ENCODE results near the gene ATN1. TPM values are rescaled to one million over a fixed set of nuclear protein-coding genes. Genes with fewer than 3 reads are reported as not detected.

The ATN1 gene
- total and polyA plus RNA-seq, 2 of the 4 experiments (the other 2 are of a cell fraction): 3.4 to 58.7 TPM

DNA sequence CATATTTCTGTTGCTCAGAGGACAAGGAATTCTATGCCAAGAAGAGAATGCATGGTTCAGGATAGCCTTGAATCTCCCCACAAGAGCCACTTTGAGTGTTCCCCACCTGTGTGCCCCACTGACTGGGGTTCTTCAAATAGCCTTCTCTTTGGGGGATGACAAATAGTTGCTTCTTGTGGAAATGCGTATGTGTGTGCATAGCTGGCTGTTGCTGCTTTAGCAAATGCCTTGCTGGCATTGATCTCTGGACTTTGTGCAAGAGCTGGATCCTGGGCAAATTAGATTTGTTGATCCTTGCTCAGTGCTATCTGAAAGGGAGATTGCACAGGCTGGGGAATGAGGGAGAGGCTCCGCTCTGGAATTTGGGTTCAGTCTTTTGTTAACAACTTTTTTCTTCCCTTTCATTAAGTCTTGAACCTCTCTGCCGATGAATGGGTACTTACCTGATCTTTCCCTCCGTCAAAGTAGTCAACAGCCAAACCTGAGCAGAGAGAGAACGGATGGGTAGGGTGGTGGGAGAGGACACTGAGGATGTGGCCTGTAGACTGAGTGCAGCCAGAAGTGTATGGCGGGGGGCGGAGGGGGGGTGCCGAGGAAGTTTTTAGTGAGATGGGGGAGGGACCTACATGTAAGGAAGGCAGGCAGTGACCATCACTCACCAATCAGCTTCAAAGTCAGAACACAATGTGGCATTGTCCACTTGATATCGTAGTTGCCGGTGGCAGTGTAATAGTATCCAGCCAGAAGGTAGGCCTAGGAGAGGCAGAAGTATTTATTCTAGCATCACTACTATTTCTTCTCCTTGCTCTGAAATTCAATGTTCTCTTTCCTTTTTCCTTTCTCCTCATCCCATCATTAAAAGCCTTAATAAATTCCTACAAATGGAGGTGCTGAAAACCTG, 53.6 kb downstream of the ATN1 start:
- no peak overlapping the region for H4K91ac ChIP-seq (ENCODE audit: insufficient read depth, low read depth, low read length)
- no peak overlapping the region for H2BK15ac ChIP-seq (ENCODE audit: low read depth, low read length)
- in situ Hi-C loops (cut with MboI; ENCODE audit: low sequenced_read_pairs) (no loop called here), dilution Hi-C loops (cut with HindIII; ENCODE audit: low sequenced_read_pairs, unreplicated experiment) (no loop called here), intact Hi-C loops (cut with micrococcal nuclease) (no loop called here)
- CTCF ChIA-PET: no interaction called here
- no peak overlapping the region for H3K23ac ChIP-seq (ENCODE audit: low read depth, low read length)
- no peak for TF ChIP-seq CTCF (conservative IDR thresholded peaks at IDR 0.05; ENCODE audit: low read depth, low read length)
- no peak for TF ChIP-seq MXI1 (IDR thresholded peaks at IDR 0.05; ENCODE audit: borderline replicate concordance, low read depth, low read length)
- no peak for TF ChIP-seq FOS (IDR thresholded peaks at IDR 0.05; ENCODE audit: low read depth, low read length)
- TF ChIP-seq MAZ (IDR thresholded peaks at IDR 0.05; ENCODE audit: borderline replicate concordance, low read depth, low read length): no peak
- TF ChIP-seq, protein P1, sequence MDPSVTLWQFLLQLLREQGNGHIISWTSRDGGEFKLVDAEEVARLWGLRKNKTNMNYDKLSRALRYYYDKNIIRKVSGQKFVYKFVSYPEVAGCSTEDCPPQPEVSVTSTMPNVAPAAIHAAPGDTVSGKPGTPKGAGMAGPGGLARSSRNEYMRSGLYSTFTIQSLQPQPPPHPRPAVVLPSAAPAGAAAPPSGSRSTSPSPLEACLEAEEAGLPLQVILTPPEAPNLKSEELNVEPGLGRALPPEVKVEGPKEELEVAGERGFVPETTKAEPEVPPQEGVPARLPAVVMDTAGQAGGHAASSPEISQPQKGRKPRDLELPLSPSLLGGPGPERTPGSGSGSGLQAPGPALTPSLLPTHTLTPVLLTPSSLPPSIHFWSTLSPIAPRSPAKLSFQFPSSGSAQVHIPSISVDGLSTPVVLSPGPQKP (IDR thresholded peaks at IDR 0.05; ENCODE audit: borderline replicate concordance, low read depth, low read length): no peak
- no peak for TF ChIP-seq CEBPB (IDR thresholded peaks at IDR 0.05; ENCODE audit: low read depth, low read length)
- TF ChIP-seq USF2 (IDR thresholded peaks at IDR 0.05; ENCODE audit: low read depth, low read length): no peak
- no peak overlapping the region for H3K27ac ChIP-seq (ENCODE audit: insufficient read depth, low read length)
- DNase-seq (no peak), ATAC-seq (ENCODE audit: low read depth) (no peak)
- POLR2A ChIA-PET (ENCODE audit: unreplicated experiment): no interaction called here
- H3K18ac ChIP-seq (ENCODE audit: low read depth, low read length): no peak overlapping the region
- no peaks in the 10 kb centered on the region for H3K27me3 ChIP-seq (ENCODE audit: control insufficient read depth, insufficient read depth, low read length)
- no peaks in the 10 kb centered on the region for H3K4me1 ChIP-seq (ENCODE audit: control insufficient read depth, insufficient read depth, low read length)
- no CpG with 5 or more reads among the region's 10 CpGs for WGBS, 2 experiments (ENCODE audit: extremely low coverage in 2 of 2, insufficient read length in 1 of 2)
- peaks cover 0 to 5% of the 10 kb centered on the region in 2 experiments; a peak in 2 of 4 replicates for H3K79me1 ChIP-seq (ENCODE audit: low read depth in 1 of 2, low read length in 2 of 2)
- H3K56ac ChIP-seq (ENCODE audit: extremely low read depth, insufficient read depth, low read length): no peak overlapping the region
- H4K5ac ChIP-seq (ENCODE audit: low read depth, low read length): no peak overlapping the region
- no peak overlapping the region for H2BK5ac ChIP-seq (ENCODE audit: low read depth, low read length, poor library complexity, severe bottlenecking)
- H3K4ac ChIP-seq (ENCODE audit: low read depth, low read length): no peak overlapping the region
- no peak overlapping the region for H2AK5ac ChIP-seq (ENCODE audit: low read depth, low read length)
- no peaks in the 10 kb centered on the region for H3K9me3 ChIP-seq (ENCODE audit: control insufficient read depth, insufficient read depth, low read length)
- no peak overlapping the region for H2AK9ac ChIP-seq (replicated peaks; ENCODE audit: low read depth, low read length, poor library complexity)
- no TSS peak for BruUV-seq (replicated peaks)
- no peak overlapping the region for H3K9ac ChIP-seq (ENCODE audit: low read depth, low read length)
- no peak overlapping the region for H2BK20ac ChIP-seq (ENCODE audit: low read depth, low read length)
- no peak overlapping the region for H3K14ac ChIP-seq (replicated peaks; ENCODE audit: low read depth, low read length)
- peaks cover 56% of the 10 kb centered on the region for H3K36me3 ChIP-seq (ENCODE audit: control insufficient read depth, insufficient read depth, low read length)
- H4K20me1 ChIP-seq (ENCODE audit: insufficient read depth, low read length): no peaks in the 10 kb centered on the region
- H2AFZ ChIP-seq (replicated peaks; ENCODE audit: low read length, poor library complexity): no peak overlapping the region
- no peak overlapping the region for H4K8ac ChIP-seq (ENCODE audit: low read depth in 2 of 2, low read length in 2 of 2)
- H3K9me1 ChIP-seq (ENCODE audit: insufficient read depth, low read length): peaks cover 3% of the 10 kb centered on the region; the same call in 1 of the 2 replicates
- H2BK120ac ChIP-seq (ENCODE audit: low read depth, low read length): no peak overlapping the region
- no peak overlapping the region for H3K4me3 ChIP-seq (ENCODE audit: insufficient read depth, low read depth, low read length)
- no peak overlapping the region for H3K4me2 ChIP-seq (ENCODE audit: low read depth, low read length)

Measured in IMR-90 (cell line).